GM10248 (cell line): ENCODE data around the gene CHD1.

ENCODE experiments used
- CTCF ChIA-PET: fragments of 300-600 bp; sonication (Branson Sonifier 250); formaldehyde crosslinking; extraction: SDS; loops from one replicate; lab custom pipeline; 2021; ENCODE audit warnings: antibody characterized with exemption; lab: Yijun Ruan, JAX
- POLR2A ChIA-PET: fragments of 350-650 bp; sonication (Branson Sonifier 250); formaldehyde crosslinking; extraction: SDS; loops from one replicate; lab custom pipeline; 2020; ENCODE audit warnings: antibody characterized with exemption; lab: Yijun Ruan, JAX
- DNase-seq: peaks from one replicate; pipeline ENCODE4 v3.0.0; 2012; ENCODE audit errors: extremely low spot score
- CTCF ChIP-seq: IDR thresholded peaks from 2 replicates; pipeline ENCODE4 v1.5.1; 2012; ENCODE audit warnings: mild to moderate bottlenecking, low read depth; ENCODE audit errors: extremely low read depth, missing control alignments, control extremely low read depth

The CHD1 gene

GRCh38 chr5:98921947-98922505, 6.8 kb downstream of the CHD1 start:
- POLR2A ChIA-PET, result interaction anchor here (1.2 kb wide), 1 partner anchor 8 kb away, joined by 4 read pairs; no protein-coding TSS in a partner anchor
- TF ChIP-seq CTCF, result no peak
- CTCF ChIA-PET, result interaction anchor here (1.0 to 2.2 kb wide), 5 partner anchors 9 to 139 kb away, joined by 3 to 9 read pairs (median 4); no protein-coding TSS in a partner anchor
- no peak for DNase-seq

GRCh38 chr5:98917433-98917832, 11.4 kb downstream of the CHD1 start:
- no peak for TF ChIP-seq CTCF
- ChIA-PET POLR2A (no interaction called here), CTCF (interaction anchor here (0.9 to 2.3 kb wide), 5 partner anchors 9 to 143 kb away, joined by 3 to 10 read pairs (median 3); no protein-coding TSS in a partner anchor)
- peak; percentile 18 for DNase-seq

GRCh38 chr5:98916540-98916939, 12.3 kb downstream of the CHD1 start:
- POLR2A ChIA-PET, result no interaction called here
- CTCF ChIA-PET, result no interaction called here
- no peak for DNase-seq
- TF ChIP-seq CTCF, result no peak

GRCh38 chr5:98913911-98914310, 14.9 kb downstream of the CHD1 start:
- no peak for DNase-seq
- POLR2A ChIA-PET, result interaction anchor here (1.6 kb wide), 1 partner anchor 15 kb away, joined by 5 read pairs; the partner anchor contains the start of gene CHD1
- TF ChIP-seq CTCF, result no peak
- CTCF ChIA-PET, result interaction anchor here (0.8 to 9.3 kb wide), 6 partner anchors 8 to 146 kb away, joined by 3 to 64 read pairs (median 7); no protein-coding TSS in a partner anchor

- CTCF ChIA-PET, result interaction anchor here (0.8 to 9.3 kb wide), 5 partner anchors 8 to 149 kb away, joined by 3 to 64 read pairs (median 3); no protein-coding TSS in a partner anchor
Measured at GRCh38 chr5:98911280-98912040, 17.3 kb downstream of the CHD1 start.

GRCh38 chr5:98909363-98909762, 19.4 kb downstream of the CHD1 start:
- POLR2A ChIA-PET, result no interaction called here
- CTCF ChIA-PET, result interaction anchor here (1.6 to 9.3 kb wide), 2 partner anchors 123 to 151 kb away, joined by 9 to 64 read pairs; no protein-coding TSS in a partner anchor

More at GRCh38 chr5:98911280-98912040, 17.3 kb downstream of the CHD1 start:
- TF ChIP-seq CTCF, result no peak
- POLR2A ChIA-PET, result interaction anchor here (1.7 kb wide), 1 partner anchor 18 kb away, joined by 5 read pairs; the partner anchor contains the start of gene CHD1
- no peak for DNase-seq

More at GRCh38 chr5:98909363-98909762, 19.4 kb downstream of the CHD1 start:
- no peak for DNase-seq
- no peak for TF ChIP-seq CTCF
